CD4-positive, alpha-beta memory T cell (primary cell): ENCODE measurements around the gene HDAC4. TPM values are rescaled to one million over a fixed set of nuclear protein-coding genes. Genes with fewer than 3 reads are reported as not detected.

Experiments used
- CTCF ChIA-PET: fragments of 350-600 bp; sonication (Branson Sonifier 250); formaldehyde crosslinking; loops from one replicate; lab custom pipeline; 2021; ENCODE audit warnings: inconsistent platforms; ENCODE audit not compliant: partially characterized antibody; lab: Charles Lee
- POLR2A ChIA-PET: fragments of 350-600 bp; sonication (Branson Sonifier 250); formaldehyde crosslinking; loops from one replicate; lab custom pipeline; 2021; ENCODE audit not compliant: partially characterized antibody; lab: Charles Lee
- DNase-seq, 5 donors: peaks; one replicate each; pipeline versions ENCODE4 v3.0.0 to v3.0.0-alpha.2; 2020 to 2022; ENCODE audit warnings: mixed read lengths in 1 of 5
- H3K27ac ChIP-seq: one replicate; pipeline ENCODE4 v1.7.0; 2013; ENCODE audit warnings: low read depth, low read length
- H3K27me3 ChIP-seq: 2 replicates; pipeline ENCODE4 v1.7.0; 2013; ENCODE audit warnings: mild to moderate bottlenecking, low read length, moderate library complexity; ENCODE audit not compliant: insufficient read depth
- H3K36me3 ChIP-seq: 2 replicates; pipeline ENCODE4 v1.7.0; 2013; ENCODE audit warnings: mild to moderate bottlenecking, low read length, moderate library complexity; ENCODE audit not compliant: insufficient read depth
- H3K4me1 ChIP-seq: 2 replicates; pipeline ENCODE4 v1.7.0; 2013; ENCODE audit warnings: mild to moderate bottlenecking, low read length, moderate library complexity; ENCODE audit not compliant: insufficient read depth
- H3K4me3 ChIP-seq, 2 donors: one replicate each; pipeline ENCODE4 v1.7.0; 2013; ENCODE audit warnings: low read length in 2 of 2, mild to moderate bottlenecking in 1 of 2
- H3K9me3 ChIP-seq, 2 donors: one replicate each; pipeline ENCODE4 v1.7.0; 2013; ENCODE audit warnings: low read length in 2 of 2, control low read depth in 1 of 2; ENCODE audit not compliant: control insufficient read depth in 1 of 2
- H3K27ac Mint-ChIP-seq, 7 donors: one replicate each; pipeline ENCODE4 v1.8.0; 2020 to 2021; ENCODE audit warnings: mixed read lengths in 7 of 7, mild to moderate bottlenecking in 6 of 7, inconsistent platforms in 3 of 7, moderate library complexity in 3 of 7
- H3K27me3 Mint-ChIP-seq, 2 donors: one replicate each; pipeline ENCODE4 v1.8.0; 2020 to 2021; ENCODE audit warnings: mixed read lengths in 2 of 2
- H3K36me3 Mint-ChIP-seq, 2 donors: one replicate each; pipeline ENCODE4 v1.8.0; 2020 to 2021; ENCODE audit warnings: mixed read lengths in 2 of 2, inconsistent platforms in 1 of 2, mild to moderate bottlenecking in 1 of 2
- H3K4me1 Mint-ChIP-seq, 4 donors: one replicate each; pipeline ENCODE4 v1.8.0; 2020 to 2021; ENCODE audit warnings: mixed read lengths in 4 of 4, mild to moderate bottlenecking in 1 of 4
- H3K4me3 Mint-ChIP-seq, 8 donors: one replicate each; pipeline ENCODE4 v1.8.0; 2020 to 2021; ENCODE audit warnings: mixed read lengths in 8 of 8, mild to moderate bottlenecking in 7 of 8, moderate library complexity in 6 of 8, inconsistent platforms in 3 of 8
- H3K9me3 Mint-ChIP-seq, 8 donors: one replicate each; pipeline ENCODE4 v1.8.0; 2020 to 2021; ENCODE audit warnings: mixed read lengths in 8 of 8, mild to moderate bottlenecking in 5 of 8, inconsistent platforms in 3 of 8, moderate library complexity in 1 of 8
- intact Hi-C: fragments of 100-400 bp; cut with micrococcal nuclease; formaldehyde crosslinking; loops from one replicate; pipeline ENCODE4 v1.15.1; 2023
- polyA plus RNA-seq, 2 donors: library from polyadenylated mRNA; unstranded; fragments of 300-500 nt; fragmentation: Illumina TruSeq; gene quantifications; one replicate each; pipeline ENCODE4 v1.2.3, GENCODE V29; 2021
- total RNA-seq, 2 experiments: library from RNA; stranded (reverse); gene quantifications; one replicate each; pipeline ENCODE4 v1.2.3, GENCODE V29; 2021

Gene HDAC4
- total and polyA plus RNA-seq, 4 experiments from 2014 or later: 1.4 to 59.7 (median 30.4) TPM

GRCh38 chr2:239355724-239356123 is 45.1 kb downstream of the HDAC4 start:
- no peaks in the 10 kb centered on the region for H3K4me1 ChIP-seq
- H3K9me3 Mint-ChIP-seq: peaks cover 0 to 15% (median 7%) of the 10 kb centered on the region in 8 donors
- no peak for DNase-seq
- peaks cover 24 to 31% of the 10 kb centered on the region in 2 donors for H3K36me3 Mint-ChIP-seq
- POLR2A ChIA-PET: no interaction called here
- H3K27ac ChIP-seq: no peak overlapping the region
- H3K4me1 Mint-ChIP-seq: peaks cover 2 to 14% (median 4%) of the 10 kb centered on the region in 4 donors
- no peak overlapping the region for H3K4me3 Mint-ChIP-seq
- H3K27me3 Mint-ChIP-seq: no peaks in the 10 kb centered on the region
- H3K4me3 ChIP-seq: no peak overlapping the region
- no peaks in the 10 kb centered on the region for H3K9me3 ChIP-seq
- H3K36me3 ChIP-seq: no peaks in the 10 kb centered on the region
- no peaks in the 10 kb centered on the region for H3K27me3 ChIP-seq
- H3K27ac Mint-ChIP-seq: no peak overlapping the region
- CTCF ChIA-PET: no interaction called here
- intact Hi-C loops: no loop called here

GRCh38 chr2:239355139-239355538 is 45.7 kb downstream of the HDAC4 start:
- Mint-ChIP-seq H3K36me3 (peaks cover 26 to 33% of the 10 kb centered on the region in 2 donors), H3K4me1 (peaks cover 2 to 14% (median 4%) of the 10 kb centered on the region in 4 donors), H3K4me3 (no peak overlapping the region), H3K27me3 (no peaks in the 10 kb centered on the region), H3K9me3 (peaks cover 0 to 15% (median 7%) of the 10 kb centered on the region in 8 donors), H3K27ac (peak overlapping the region in 1 of 7 donors; percentile 62)
- DNase-seq: no peak
- no peaks in the 10 kb centered on the region for H3K36me3 ChIP-seq
- ChIA-PET CTCF (no interaction called here), POLR2A (no interaction called here)
- H3K4me3 ChIP-seq: no peak overlapping the region
- no peaks in the 10 kb centered on the region for H3K4me1 ChIP-seq
- H3K9me3 ChIP-seq: no peaks in the 10 kb centered on the region
- no peak overlapping the region for H3K27ac ChIP-seq
- intact Hi-C loops: no loop called here
- no peaks in the 10 kb centered on the region for H3K27me3 ChIP-seq

- CTCF ChIA-PET: no interaction called here
- H3K4me1 Mint-ChIP-seq: peaks cover 2 to 14% (median 4%) of the 10 kb centered on the region in 4 donors
- H3K9me3 Mint-ChIP-seq: peaks cover 0 to 15% (median 7%) of the 10 kb centered on the region in 8 donors
- H3K4me3 Mint-ChIP-seq: no peak overlapping the region
- peaks cover 26 to 33% of the 10 kb centered on the region in 2 donors for H3K36me3 Mint-ChIP-seq
- H3K27ac ChIP-seq: no peak overlapping the region
- intact Hi-C loops: no loop called here
- no peak for DNase-seq
- no peaks in the 10 kb centered on the region for H3K4me1 ChIP-seq
- no peaks in the 10 kb centered on the region for H3K27me3 ChIP-seq
- no peaks in the 10 kb centered on the region for H3K27me3 Mint-ChIP-seq
- POLR2A ChIA-PET: no interaction called here
- H3K36me3 ChIP-seq: no peaks in the 10 kb centered on the region
- H3K27ac Mint-ChIP-seq: no peak overlapping the region
- no peaks in the 10 kb centered on the region for H3K9me3 ChIP-seq
- no peak overlapping the region for H3K4me3 ChIP-seq
These were observed 46.1 kb downstream of the HDAC4 start for GRCh38 chr2:239354791-239355136.

GRCh38 chr2:239354132-239354790 is 46.6 kb downstream of the HDAC4 start:
- Mint-ChIP-seq H3K27ac (no peak overlapping the region), H3K9me3 (peaks cover 0 to 15% (median 7%) of the 10 kb centered on the region in 8 donors), H3K36me3 (peaks cover 30 to 38% of the 10 kb centered on the region in 2 donors), H3K4me1 (peaks cover 2 to 14% (median 4%) of the 10 kb centered on the region in 4 donors), H3K27me3 (no peaks in the 10 kb centered on the region), H3K4me3 (no peak overlapping the region)
- Histone ChIP-seq H3K36me3 (no peaks in the 10 kb centered on the region), H3K9me3 (no peaks in the 10 kb centered on the region), H3K4me1 (no peaks in the 10 kb centered on the region), H3K27me3 (no peaks in the 10 kb centered on the region), H3K27ac (no peak overlapping the region), H3K4me3 (no peak overlapping the region)
- intact Hi-C loops: no loop called here
- DNase-seq: no peak
- ChIA-PET POLR2A (no interaction called here), CTCF (no interaction called here)

GRCh38 chr2:239353692-239354091 is 47.1 kb downstream of the HDAC4 start:
- Histone ChIP-seq H3K9me3 (no peaks in the 10 kb centered on the region), H3K4me3 (no peak overlapping the region)
- CTCF ChIA-PET: no interaction called here

GRCh38 chr2:239351687-239352086 is 49.1 kb downstream of the HDAC4 start:
- no peak overlapping the region for H3K4me3 ChIP-seq
- H3K27me3 ChIP-seq: no peaks in the 10 kb centered on the region
- Mint-ChIP-seq H3K27me3 (no peaks in the 10 kb centered on the region), H3K27ac (peak overlapping the region in 2 of 7 donors; percentile 29 to 67), H3K9me3 (peaks cover 0 to 15% (median 7%) of the 10 kb centered on the region in 8 donors), H3K4me1 (peaks cover 0 to 14% (median 1%) of the 10 kb centered on the region in 4 donors), H3K4me3 (no peak overlapping the region), H3K36me3 (peaks cover 33 to 42% of the 10 kb centered on the region in 2 donors)
- ChIA-PET POLR2A (no interaction called here), CTCF (no interaction called here)
- no peaks in the 10 kb centered on the region for H3K9me3 ChIP-seq
- intact Hi-C loops: no loop called here
- H3K4me1 ChIP-seq: peaks cover under 1% of the 10 kb centered on the region
- no peak for DNase-seq
- H3K36me3 ChIP-seq: no peaks in the 10 kb centered on the region
- no peak overlapping the region for H3K27ac ChIP-seq

More at GRCh38 chr2:239353692-239354091, 47.1 kb downstream of the HDAC4 start:
- POLR2A ChIA-PET: no interaction called here
- H3K36me3 ChIP-seq: no peaks in the 10 kb centered on the region
- no peak for DNase-seq
- no peaks in the 10 kb centered on the region for H3K27me3 ChIP-seq
- no peaks in the 10 kb centered on the region for H3K27me3 Mint-ChIP-seq
- no peaks in the 10 kb centered on the region for H3K4me1 ChIP-seq
- H3K4me3 Mint-ChIP-seq: no peak overlapping the region
- peaks cover 0 to 15% (median 7%) of the 10 kb centered on the region in 8 donors for H3K9me3 Mint-ChIP-seq
- H3K4me1 Mint-ChIP-seq: peaks cover 2 to 14% (median 4%) of the 10 kb centered on the region in 4 donors
- no peak overlapping the region for H3K27ac Mint-ChIP-seq
- no peak overlapping the region for H3K27ac ChIP-seq
- intact Hi-C loops: no loop called here
- peaks cover 32 to 42% of the 10 kb centered on the region in 2 donors for H3K36me3 Mint-ChIP-seq

- ChIA-PET POLR2A (interaction anchor here (1.1 kb wide), 1 partner anchor 20 kb away, joined by 3 read pairs; no protein-coding TSS in a partner anchor), CTCF (no interaction called here)
- DNase-seq: no peak
These were observed 51.2 kb downstream of the HDAC4 start for GRCh38 chr2:239349453-239350135.

More at GRCh38 chr2:239349453-239350135, 51.2 kb downstream of the HDAC4 start:
- Histone ChIP-seq H3K27ac (no peak overlapping the region), H3K9me3 (no peaks in the 10 kb centered on the region), H3K4me3 (no peak overlapping the region), H3K27me3 (no peaks in the 10 kb centered on the region), H3K4me1 (peaks cover 7% of the 10 kb centered on the region), H3K36me3 (no peaks in the 10 kb centered on the region)
- H3K9me3 Mint-ChIP-seq: peaks cover 0 to 2% (median under 1%) of the 10 kb centered on the region in 8 donors
- H3K4me1 Mint-ChIP-seq: peaks cover 0 to 14% (median 0%) of the 10 kb centered on the region in 4 donors
- no peak overlapping the region for H3K4me3 Mint-ChIP-seq
- H3K27me3 Mint-ChIP-seq: no peaks in the 10 kb centered on the region
- intact Hi-C loops: no loop called here
- peaks cover 28 to 33% of the 10 kb centered on the region in 2 donors for H3K36me3 Mint-ChIP-seq
- H3K27ac Mint-ChIP-seq: peak overlapping the region in 2 of 7 donors; percentile 15 to 62
